SU-DHL-6 (cell line): ENCODE results near the gene PDZD4.

Experiments used
- H2AFZ ChIP-seq: fragments of 200-600 bp; sonication (generic); 2 replicates; pipeline ENCODE4 v1.6.1; 2014; ENCODE audit warnings: low read depth, mild to moderate bottlenecking, moderate library complexity, mixed read lengths, antibody characterized with exemption, low read length; ENCODE audit not compliant: severe bottlenecking
- H3F3A ChIP-seq: fragments of 200-600 bp; shearing (Covaris generic); 2 replicates; pipeline ENCODE4 v1.6.0; 2016; ENCODE audit warnings: antibody characterized with exemption, mild to moderate bottlenecking; ENCODE audit not compliant: insufficient read depth
- H3K27ac ChIP-seq: fragments of 200-600 bp; sonication (generic); 2 replicates; pipeline ENCODE4 v1.5.1; 2016; ENCODE audit warnings: low read depth, mild to moderate bottlenecking, low read length, moderate library complexity, mixed read lengths
- H3K27me3 ChIP-seq: fragments of 200-600 bp; sonication (generic), shearing (Covaris generic); 2 replicates; pipeline ENCODE4 v1.6.0; 2014; ENCODE audit warnings: mild to moderate bottlenecking, low read length
- H3K36me3 ChIP-seq: fragments of 200-600 bp; sonication (generic); 2 replicates; pipeline ENCODE4 v1.6.1; 2014; ENCODE audit warnings: mild to moderate bottlenecking, low read length, mixed read lengths
- H3K4me2 ChIP-seq: fragments of 300-600, 200-600 bp; shearing (Covaris generic), sonication (generic); 2 replicates; pipeline ENCODE4 v1.6.0; 2014; ENCODE audit warnings: low read length, low read depth, mild to moderate bottlenecking; ENCODE audit not compliant: poor library complexity, severe bottlenecking
- H3K4me3 ChIP-seq: fragments of 200-600 bp; sonication (generic); 2 replicates; pipeline ENCODE4 v1.5.1; 2014; ENCODE audit warnings: antibody characterized with exemption, low read length, mild to moderate bottlenecking, mixed read lengths; ENCODE audit not compliant: insufficient read depth, poor library complexity, severe bottlenecking
- H3K79me2 ChIP-seq: fragments of 200-600 bp; sonication (generic); 2 replicates; pipeline ENCODE4 v1.6.1; 2014; ENCODE audit warnings: mild to moderate bottlenecking, low read length, moderate library complexity; ENCODE audit not compliant: insufficient read depth
- H3K9ac ChIP-seq: fragments of 200-600 bp; sonication (generic); 2 replicates; pipeline ENCODE4 v1.7.0; 2014; ENCODE audit warnings: mild to moderate bottlenecking, low read length
- H3K9me2 ChIP-seq: fragments of 200-600 bp; sonication (generic); replicated peaks from 2 replicates; pipeline ENCODE4 v1.6.1; 2014; ENCODE audit warnings: low read length; ENCODE audit not compliant: insufficient read depth
- H3K9me3 ChIP-seq: fragments of 200-600 bp; sonication (generic); 2 replicates; pipeline ENCODE4 v1.6.1; 2014; ENCODE audit warnings: low read length, mixed read lengths; ENCODE audit not compliant: insufficient read depth
- H4K20me1 ChIP-seq: fragments of 200-600 bp; sonication (generic); 2 replicates; pipeline ENCODE4 v1.6.1; 2014; ENCODE audit warnings: low read depth, mild to moderate bottlenecking, antibody characterized with exemption, low read length, moderate library complexity, mixed read lengths
- EZH2phosphoT487 ChIP-seq: fragments of 200-600 bp; sonication (generic), shearing (Covaris generic); conservative IDR thresholded peaks from 2 replicates; pipeline ENCODE4 v1.6.1; 2018; ENCODE audit warnings: mild to moderate bottlenecking, antibody characterized with exemption, low read length, moderate library complexity, mixed read lengths
- TF ChIP-seq, protein P1 (sequence below): fragments of 200-600 bp; sonication (generic); IDR thresholded peaks from one replicate; pipeline ENCODE4 v1.5.1; 2017; ENCODE audit warnings: antibody characterized with exemption, mild to moderate bottlenecking, low read length, moderate library complexity; ENCODE audit not compliant: insufficient read depth, poor library complexity, severe bottlenecking

PDZD4 gene

DNA sequence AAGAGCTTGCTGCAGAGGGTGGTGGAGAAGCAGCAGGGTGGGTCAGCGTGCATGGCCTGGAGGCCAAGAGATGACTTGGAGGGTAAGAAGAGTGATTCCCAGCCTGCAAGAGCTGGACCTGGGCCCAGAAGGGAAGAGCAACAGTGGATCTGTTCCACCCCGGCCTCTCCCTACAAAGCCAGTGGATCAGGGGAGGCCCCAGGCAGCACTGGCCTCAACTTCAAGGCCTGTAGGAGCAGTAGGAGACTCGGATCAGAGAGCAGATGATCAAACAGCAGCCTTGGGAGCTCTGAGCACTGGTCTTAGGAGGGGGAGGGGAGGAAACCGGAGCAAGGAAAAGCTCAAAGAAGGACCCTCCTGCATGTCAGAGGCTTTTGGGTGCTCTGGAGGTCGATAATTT lies 48.0 kb upstream of the PDZD4 start:
- no peak overlapping the region for H2AFZ ChIP-seq
- TF ChIP-seq, protein P1, sequence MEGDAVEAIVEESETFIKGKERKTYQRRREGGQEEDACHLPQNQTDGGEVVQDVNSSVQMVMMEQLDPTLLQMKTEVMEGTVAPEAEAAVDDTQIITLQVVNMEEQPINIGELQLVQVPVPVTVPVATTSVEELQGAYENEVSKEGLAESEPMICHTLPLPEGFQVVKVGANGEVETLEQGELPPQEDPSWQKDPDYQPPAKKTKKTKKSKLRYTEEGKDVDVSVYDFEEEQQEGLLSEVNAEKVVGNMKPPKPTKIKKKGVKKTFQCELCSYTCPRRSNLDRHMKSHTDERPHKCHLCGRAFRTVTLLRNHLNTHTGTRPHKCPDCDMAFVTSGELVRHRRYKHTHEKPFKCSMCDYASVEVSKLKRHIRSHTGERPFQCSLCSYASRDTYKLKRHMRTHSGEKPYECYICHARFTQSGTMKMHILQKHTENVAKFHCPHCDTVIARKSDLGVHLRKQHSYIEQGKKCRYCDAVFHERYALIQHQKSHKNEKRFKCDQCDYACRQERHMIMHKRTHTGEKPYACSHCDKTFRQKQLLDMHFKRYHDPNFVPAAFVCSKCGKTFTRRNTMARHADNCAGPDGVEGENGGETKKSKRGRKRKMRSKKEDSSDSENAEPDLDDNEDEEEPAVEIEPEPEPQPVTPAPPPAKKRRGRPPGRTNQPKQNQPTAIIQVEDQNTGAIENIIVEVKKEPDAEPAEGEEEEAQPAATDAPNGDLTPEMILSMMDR, result no peak
- no peak for TF ChIP-seq EZH2phosphoT487
- no peak overlapping the region for H3K9ac ChIP-seq
- no peaks in the 10 kb centered on the region for H3K79me2 ChIP-seq
- no peaks in the 10 kb centered on the region for H4K20me1 ChIP-seq
- no peaks in the 10 kb centered on the region for H3K9me2 ChIP-seq
- no peaks in the 10 kb centered on the region for H3K9me3 ChIP-seq
- H3K4me3 ChIP-seq, result no peak overlapping the region
- H3F3A ChIP-seq, result no peaks in the 10 kb centered on the region
- no peaks in the 10 kb centered on the region for H3K36me3 ChIP-seq
- no peak overlapping the region for H3K27ac ChIP-seq
- H3K4me2 ChIP-seq, result no peak overlapping the region
- H3K27me3 ChIP-seq, result no peaks in the 10 kb centered on the region

- Histone ChIP-seq H3K9me2 (no peaks in the 10 kb centered on the region), H3K79me2 (no peaks in the 10 kb centered on the region), H3F3A (no peaks in the 10 kb centered on the region), H3K36me3 (no peaks in the 10 kb centered on the region), H3K27me3 (no peaks in the 10 kb centered on the region), H3K9me3 (no peaks in the 10 kb centered on the region), H3K4me3 (no peak overlapping the region), H3K27ac (no peak overlapping the region), H3K4me2 (no peak overlapping the region), H2AFZ (no peak overlapping the region), H4K20me1 (no peaks in the 10 kb centered on the region), H3K9ac (no peak overlapping the region)
- no peak for TF ChIP-seq EZH2phosphoT487
- TF ChIP-seq, protein P1, result no peak
Measured at GRCh38 chrX:153877571-153878261, 47.4 kb upstream of the PDZD4 start.

- Histone ChIP-seq H3K9ac (no peak overlapping the region), H3K36me3 (no peaks in the 10 kb centered on the region), H3K4me2 (no peak overlapping the region), H3K9me2 (no peaks in the 10 kb centered on the region), H2AFZ (no peak overlapping the region), H3K27ac (no peak overlapping the region), H3K79me2 (no peaks in the 10 kb centered on the region), H3K9me3 (no peaks in the 10 kb centered on the region), H4K20me1 (no peaks in the 10 kb centered on the region), H3K4me3 (no peak overlapping the region), H3F3A (no peaks in the 10 kb centered on the region), H3K27me3 (no peaks in the 10 kb centered on the region)
- TF ChIP-seq EZH2phosphoT487, result no peak
- TF ChIP-seq, protein P1, result no peak
Measured at GRCh38 chrX:153876112-153876491, 45.8 kb upstream of the PDZD4 start.
